Nephron progenitor cell (in vitro differentiated cells): ENCODE measurements around the gene TBC1D22A.

Source experiments
- DNase-seq: peaks from one replicate; pipeline ENCODE4 v3.0.0; 2021
- H3K27ac Mint-ChIP-seq: 2 replicates; pipeline ENCODE4 v1.8.0; 2021; ENCODE audit warnings: mild to moderate bottlenecking, moderate library complexity, mixed read lengths
- H3K27me3 Mint-ChIP-seq: 2 replicates; pipeline ENCODE4 v1.8.0; 2021; ENCODE audit warnings: mild to moderate bottlenecking, low read depth, mixed read lengths; ENCODE audit not compliant: poor library complexity
- H3K36me3 Mint-ChIP-seq: 2 replicates; pipeline ENCODE4 v1.8.0; 2021; ENCODE audit warnings: low read depth, mixed read lengths
- H3K4me1 Mint-ChIP-seq: 2 replicates; pipeline ENCODE4 v1.8.0; 2021; ENCODE audit warnings: mixed read lengths
- H3K4me3 Mint-ChIP-seq: 2 replicates; pipeline ENCODE4 v1.8.0; 2021; ENCODE audit warnings: mild to moderate bottlenecking, moderate library complexity, mixed read lengths
- H3K9me3 Mint-ChIP-seq: 2 replicates; pipeline ENCODE4 v1.8.0; 2021; ENCODE audit warnings: mild to moderate bottlenecking, moderate library complexity, mixed read lengths
- CTCF ChIP-seq: fragments of 200-600 bp; sonication (generic); IDR thresholded peaks from 2 replicates; pipeline ENCODE4 v1.5.0; 2021; ENCODE audit warnings: antibody characterized with exemption

Gene TBC1D22A

DNA sequence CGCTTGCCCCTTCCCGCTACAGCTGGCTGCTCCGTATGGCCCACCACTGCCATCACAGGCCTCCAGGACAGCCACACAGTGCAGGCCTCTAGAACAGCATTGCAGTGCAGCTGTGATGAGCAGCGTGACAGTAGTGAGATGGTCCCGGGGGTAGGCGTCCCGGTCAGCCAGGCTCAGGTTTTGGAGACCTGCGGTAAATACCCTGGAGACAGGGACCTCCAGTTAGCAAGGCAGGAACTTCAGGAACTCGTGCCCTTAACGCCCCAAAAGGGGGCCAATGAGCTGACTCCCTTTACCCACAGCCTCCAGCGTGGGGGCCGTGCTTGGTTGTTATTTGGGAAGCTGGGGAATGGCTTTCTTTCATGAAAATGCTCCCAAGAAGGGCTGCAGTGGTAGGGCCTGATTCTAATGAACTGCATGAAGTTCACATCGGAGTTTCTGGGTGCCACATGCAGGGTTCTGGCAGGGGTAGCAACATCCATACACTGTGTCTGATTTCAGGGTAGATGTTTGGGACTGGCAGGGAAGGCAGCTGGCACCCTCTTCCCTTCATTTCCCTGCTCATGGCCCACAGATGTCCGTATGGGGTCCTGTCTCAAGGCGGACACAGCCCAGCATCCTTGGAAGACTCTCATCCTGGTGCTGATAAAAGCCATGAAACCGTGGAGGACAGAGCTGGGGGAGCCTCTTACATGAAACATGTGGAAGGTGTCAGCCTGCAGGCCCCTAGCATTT, 440.5 kb downstream of the TBC1D22A start:
- Mint-ChIP-seq H3K27ac (no peak overlapping the region), H3K9me3 (peaks cover 83% of the 10 kb centered on the region), H3K4me1 (no peaks in the 10 kb centered on the region), H3K27me3 (no peaks in the 10 kb centered on the region), H3K36me3 (no peaks in the 10 kb centered on the region), H3K4me3 (no peak overlapping the region)
- no peak for DNase-seq
- TF ChIP-seq CTCF: no peak

- Mint-ChIP-seq H3K4me3 (no peak overlapping the region), H3K36me3 (no peaks in the 10 kb centered on the region), H3K9me3 (peaks cover 83% of the 10 kb centered on the region), H3K27me3 (no peaks in the 10 kb centered on the region), H3K4me1 (no peaks in the 10 kb centered on the region), H3K27ac (no peak overlapping the region)
- TF ChIP-seq CTCF: no peak
- DNase-seq: no peak
These were observed 441.1 kb downstream of the TBC1D22A start for GRCh38 chr22:47203554-47203991.

DNA sequence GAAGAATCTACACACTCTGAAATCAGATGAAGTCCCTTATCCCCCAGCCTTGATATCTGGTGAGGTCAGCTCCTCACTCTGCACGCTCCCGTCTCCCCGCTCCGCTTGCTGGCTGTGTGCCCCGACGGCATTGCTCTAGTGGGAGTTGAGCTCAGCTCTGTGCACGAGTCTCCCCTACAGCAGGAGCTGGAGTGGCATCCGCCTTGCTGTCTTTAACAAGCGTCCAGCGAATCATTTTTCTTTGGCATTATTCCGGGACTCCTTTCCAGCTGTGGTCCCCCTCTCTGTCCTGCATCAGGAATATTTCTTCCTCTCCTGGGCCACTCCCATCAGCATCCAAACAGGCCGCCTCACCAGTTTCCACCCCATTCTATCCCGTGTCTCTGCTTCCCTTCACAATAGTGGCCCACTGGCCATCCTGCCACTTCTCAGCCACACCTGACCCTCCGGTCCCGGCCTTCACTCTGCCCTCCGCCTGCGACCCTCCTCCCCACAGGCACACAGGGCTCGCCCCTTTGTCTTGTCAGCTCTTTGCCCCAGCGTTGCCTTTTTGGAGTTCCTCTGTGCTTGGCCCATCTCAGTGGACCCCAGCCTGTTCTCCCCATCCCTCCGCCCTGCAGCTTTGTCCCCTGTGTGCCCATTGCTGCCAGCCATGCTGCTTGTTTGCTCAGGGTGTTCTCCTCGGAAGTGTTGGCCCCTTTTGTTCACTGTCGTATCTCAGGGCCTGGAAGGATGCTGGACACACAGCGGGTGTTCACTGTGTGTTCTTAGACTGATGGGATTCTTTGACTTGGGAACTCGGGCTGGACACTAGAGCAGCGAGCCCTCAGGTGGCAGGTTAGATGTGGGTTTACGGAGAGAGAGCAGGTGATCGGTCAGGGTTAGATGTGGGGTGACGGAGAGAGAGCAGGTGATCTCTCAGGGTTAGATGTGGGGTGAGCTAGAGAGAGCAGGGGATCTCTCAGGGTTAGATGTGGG, 441.8 kb downstream of the TBC1D22A start:
- no peak overlapping the region for H3K27ac Mint-ChIP-seq
- no peaks in the 10 kb centered on the region for H3K4me1 Mint-ChIP-seq
- peaks cover 84% of the 10 kb centered on the region for H3K9me3 Mint-ChIP-seq
- no peaks in the 10 kb centered on the region for H3K36me3 Mint-ChIP-seq
- no peak overlapping the region for H3K4me3 Mint-ChIP-seq
- no peaks in the 10 kb centered on the region for H3K27me3 Mint-ChIP-seq
- DNase-seq: no peak
- no peak for TF ChIP-seq CTCF

- Mint-ChIP-seq H3K36me3 (no peaks in the 10 kb centered on the region), H3K4me1 (no peaks in the 10 kb centered on the region), H3K27ac (no peak overlapping the region), H3K9me3 (peaks cover 80% of the 10 kb centered on the region), H3K4me3 (no peak overlapping the region), H3K27me3 (no peaks in the 10 kb centered on the region)
- DNase-seq: no peak
- TF ChIP-seq CTCF: no peak
These were observed 442.6 kb downstream of the TBC1D22A start for GRCh38 chr22:47205081-47205491.

- no peaks in the 10 kb centered on the region for H3K36me3 Mint-ChIP-seq
- peaks cover 80% of the 10 kb centered on the region for H3K9me3 Mint-ChIP-seq
- H3K27me3 Mint-ChIP-seq: no peaks in the 10 kb centered on the region
- H3K4me1 Mint-ChIP-seq: no peaks in the 10 kb centered on the region
- no peak overlapping the region for H3K4me3 Mint-ChIP-seq
- no peak overlapping the region for H3K27ac Mint-ChIP-seq
- DNase-seq: no peak
- no peak for TF ChIP-seq CTCF
These were observed 443.1 kb downstream of the TBC1D22A start for GRCh38 chr22:47205554-47205953.
